Upper lobe of right lung (tissue), 1 donor: ENCODE data around the gene NDST3. TPM values are rescaled to one million over a fixed set of nuclear protein-coding genes. Genes with fewer than 3 reads are reported as not detected.

Experiments
- ATAC-seq: fragments of 200-7000 bp; cut with Tn5 transposase; one replicate; pipeline ENCODE4 v1.9.1; 2020; ENCODE audit warnings: mild to moderate bottlenecking, moderate library complexity
- DNase-seq: peaks from one replicate; pipeline ENCODE4 v3.0.0-alpha.2; 2020
- H3K27ac ChIP-seq: fragments of 200-600 bp; one replicate; pipeline ENCODE4 v1.8.0; 2022
- H3K27me3 ChIP-seq: fragments of 200-600 bp; one replicate; pipeline ENCODE4 v1.8.0; 2022; ENCODE audit warnings: mild to moderate bottlenecking
- H3K36me3 ChIP-seq: fragments of 200-600 bp; one replicate; pipeline ENCODE4 v1.8.0; 2022
- H3K4me1 ChIP-seq: fragments of 200-600 bp; one replicate; pipeline ENCODE4 v1.8.0; 2022
- H3K4me3 ChIP-seq: fragments of 200-600 bp; one replicate; pipeline ENCODE4 v1.8.0; 2022; ENCODE audit warnings: mild to moderate bottlenecking
- H3K9me3 ChIP-seq: fragments of 200-600 bp; one replicate; pipeline ENCODE4 v1.8.0; 2022
- CTCF ChIP-seq: fragments of 200-600 bp; IDR thresholded peaks from one replicate; pipeline ENCODE4 v1.8.0; 2022; ENCODE audit warnings: antibody characterized with exemption
- intact Hi-C: fragments of 100-400 bp; cut with DNase I; formaldehyde crosslinking; loops from one replicate; pipeline ENCODE4 v1.11.0; 2022
- total RNA-seq: library from RNA; stranded (reverse); fragmentation: NEBNext Ultra II Directional; extraction: Animal tissue kit (Norgen Biotek cat#: 25700); gene quantifications from one replicate; pipeline ENCODE4 v1.2.1, GENCODE V29; 2021
- donor health status: DM: no; HTN: yes; CAD: no; lungs with severe emphysema.

NDST3 gene
- total RNA-seq, 1 donor from 2014 or later, result not detected

- no peak overlapping the region for H3K27ac ChIP-seq
- DNase-seq, result no peak
- intact Hi-C loops, result no loop called here
- no peak overlapping the region for H3K4me3 ChIP-seq
- H3K27me3 ChIP-seq, result no peaks in the 10 kb centered on the region
- ATAC-seq, result no peak
- H3K9me3 ChIP-seq, result no peaks in the 10 kb centered on the region
- H3K4me1 ChIP-seq, result peaks cover 6% of the 10 kb centered on the region
- no peaks in the 10 kb centered on the region for H3K36me3 ChIP-seq
- TF ChIP-seq CTCF, result no peak
These were observed 192.2 kb downstream of the NDST3 start for GRCh38 chr4:118226311-118227010.

GRCh38 chr4:118235566-118236120 lies 201.4 kb downstream of the NDST3 start:
- H3K9me3 ChIP-seq, result no peaks in the 10 kb centered on the region
- ATAC-seq (no peak), DNase-seq (no peak)
- intact Hi-C loops, result no loop called here
- no peaks in the 10 kb centered on the region for H3K36me3 ChIP-seq
- H3K27ac ChIP-seq, result no peak overlapping the region
- no peak for TF ChIP-seq CTCF
- no peak overlapping the region for H3K4me3 ChIP-seq
- no peaks in the 10 kb centered on the region for H3K4me1 ChIP-seq
- no peaks in the 10 kb centered on the region for H3K27me3 ChIP-seq

GRCh38 chr4:118237531-118237930 lies 203.2 kb downstream of the NDST3 start:
- Histone ChIP-seq H3K27ac (no peak overlapping the region), H3K9me3 (no peaks in the 10 kb centered on the region), H3K4me3 (no peak overlapping the region), H3K27me3 (no peaks in the 10 kb centered on the region), H3K4me1 (no peaks in the 10 kb centered on the region), H3K36me3 (no peaks in the 10 kb centered on the region)
- ATAC-seq, result no peak
- no peak for TF ChIP-seq CTCF
- intact Hi-C loops, result no loop called here
- DNase-seq, result no peak

GRCh38 chr4:118249890-118250289 lies 215.6 kb downstream of the NDST3 start:
- intact Hi-C loops, result no loop called here

GRCh38 chr4:118254368-118254767 lies 220.1 kb downstream of the NDST3 start:
- H3K27ac ChIP-seq, result no peak overlapping the region
- intact Hi-C loops, result no loop called here
- no peak for ATAC-seq
- no peaks in the 10 kb centered on the region for H3K27me3 ChIP-seq
- no peaks in the 10 kb centered on the region for H3K9me3 ChIP-seq
- H3K36me3 ChIP-seq, result no peaks in the 10 kb centered on the region
- no peak for TF ChIP-seq CTCF
- no peak for DNase-seq
- no peak overlapping the region for H3K4me3 ChIP-seq
- H3K4me1 ChIP-seq, result no peaks in the 10 kb centered on the region

More at GRCh38 chr4:118249890-118250289, 215.6 kb downstream of the NDST3 start:
- H3K27me3 ChIP-seq, result no peaks in the 10 kb centered on the region
- H3K4me1 ChIP-seq, result no peaks in the 10 kb centered on the region
- no peaks in the 10 kb centered on the region for H3K9me3 ChIP-seq
- DNase-seq (no peak), ATAC-seq (no peak)
- TF ChIP-seq CTCF, result no peak
- no peak overlapping the region for H3K27ac ChIP-seq
- H3K4me3 ChIP-seq, result no peak overlapping the region
- no peaks in the 10 kb centered on the region for H3K36me3 ChIP-seq
